Iris pigment epithelial cell (primary cell): ENCODE data around the gene KCNQ1.
A peak's percentile ranks its signal among the peaks of the same experiment; 100 is the strongest.

Experiments used
- DNase-seq: peaks from one replicate; pipeline ENCODE4 v3.0.0-alpha.2; 2011; ENCODE audit warnings: low read depth

The KCNQ1 gene

GRCh38 chr11:2685566-2686359 lies 241.0 kb downstream of the KCNQ1 start:
- DNase-seq = no peak

- DNase-seq = no peak
Observed at GRCh38 chr11:2686360-2687222, 241.8 kb downstream of the KCNQ1 start.

GRCh38 chr11:2687223-2687530 lies 242.4 kb downstream of the KCNQ1 start:
- DNase-seq = no peak

DNA sequence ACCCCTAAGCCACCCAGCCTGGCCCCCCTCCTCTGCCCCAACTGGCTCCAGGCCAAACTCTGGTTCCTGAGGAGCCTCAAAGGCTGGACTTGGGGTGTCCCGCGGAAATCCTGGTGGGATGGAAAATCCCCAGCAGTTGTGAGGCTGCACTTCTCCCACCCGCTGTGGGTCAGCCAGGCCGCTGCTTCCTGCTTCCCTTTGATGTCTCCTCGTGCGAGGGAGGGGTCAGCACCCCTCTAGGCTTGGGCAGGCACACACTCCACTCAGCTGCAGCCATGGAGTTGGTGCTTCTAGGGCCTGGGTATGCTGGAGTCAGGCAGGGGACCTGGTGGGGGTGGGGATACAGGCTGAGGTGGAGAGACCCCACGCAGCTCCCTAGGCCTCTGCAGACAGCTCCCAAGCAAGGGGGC lies 243.0 kb downstream of the KCNQ1 start:
- no peak for DNase-seq

DNA sequence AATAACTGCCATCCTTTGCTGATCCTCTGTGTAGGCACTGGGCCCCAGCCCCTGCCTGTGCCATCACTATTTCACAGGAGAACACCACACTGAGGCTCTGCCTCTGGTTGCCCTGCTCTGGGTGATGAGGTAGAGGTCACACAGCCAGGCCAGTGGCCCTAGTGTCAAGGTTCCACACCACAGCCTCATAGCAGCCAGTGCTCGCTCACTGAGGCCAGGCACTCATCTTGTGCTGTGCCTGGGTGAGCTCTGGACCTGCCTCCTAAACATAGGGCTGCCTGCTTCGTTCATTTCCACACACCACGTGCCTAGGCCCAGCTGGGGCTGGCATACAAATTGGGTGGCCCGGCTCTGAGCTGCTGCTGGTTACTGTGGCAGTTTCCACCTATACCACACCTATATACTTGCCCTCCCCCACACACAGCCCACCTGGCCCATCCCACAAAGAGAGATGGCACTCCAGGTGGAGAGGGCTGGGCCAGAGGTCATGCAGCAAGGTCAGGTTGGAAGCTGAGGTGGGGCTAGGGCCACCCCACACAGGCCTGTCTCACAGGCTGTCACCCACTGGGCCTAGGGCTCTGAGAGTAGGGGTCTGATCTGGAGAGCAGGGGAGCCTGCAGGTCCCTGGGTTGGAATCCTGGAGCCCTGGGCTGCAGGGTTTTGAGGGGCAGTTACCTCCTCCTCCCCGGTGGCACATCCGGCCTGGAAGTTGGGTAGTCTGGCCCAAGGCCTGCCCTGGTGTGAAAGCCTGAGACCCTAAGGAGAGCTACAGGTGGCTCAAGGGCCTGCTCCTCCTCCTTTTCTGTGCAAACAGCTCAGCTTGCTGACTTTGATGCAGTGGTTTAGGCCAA lies 243.8 kb downstream of the KCNQ1 start:
- DNase-seq = no peak

- DNase-seq = no peak
Observed at GRCh38 chr11:2689651-2690575, 245.1 kb downstream of the KCNQ1 start.

- DNase-seq = no peak
Observed at GRCh38 chr11:2690596-2691354, 246.0 kb downstream of the KCNQ1 start.

- DNase-seq = no peak
Observed at GRCh38 chr11:2691355-2691761, 246.6 kb downstream of the KCNQ1 start.

DNA sequence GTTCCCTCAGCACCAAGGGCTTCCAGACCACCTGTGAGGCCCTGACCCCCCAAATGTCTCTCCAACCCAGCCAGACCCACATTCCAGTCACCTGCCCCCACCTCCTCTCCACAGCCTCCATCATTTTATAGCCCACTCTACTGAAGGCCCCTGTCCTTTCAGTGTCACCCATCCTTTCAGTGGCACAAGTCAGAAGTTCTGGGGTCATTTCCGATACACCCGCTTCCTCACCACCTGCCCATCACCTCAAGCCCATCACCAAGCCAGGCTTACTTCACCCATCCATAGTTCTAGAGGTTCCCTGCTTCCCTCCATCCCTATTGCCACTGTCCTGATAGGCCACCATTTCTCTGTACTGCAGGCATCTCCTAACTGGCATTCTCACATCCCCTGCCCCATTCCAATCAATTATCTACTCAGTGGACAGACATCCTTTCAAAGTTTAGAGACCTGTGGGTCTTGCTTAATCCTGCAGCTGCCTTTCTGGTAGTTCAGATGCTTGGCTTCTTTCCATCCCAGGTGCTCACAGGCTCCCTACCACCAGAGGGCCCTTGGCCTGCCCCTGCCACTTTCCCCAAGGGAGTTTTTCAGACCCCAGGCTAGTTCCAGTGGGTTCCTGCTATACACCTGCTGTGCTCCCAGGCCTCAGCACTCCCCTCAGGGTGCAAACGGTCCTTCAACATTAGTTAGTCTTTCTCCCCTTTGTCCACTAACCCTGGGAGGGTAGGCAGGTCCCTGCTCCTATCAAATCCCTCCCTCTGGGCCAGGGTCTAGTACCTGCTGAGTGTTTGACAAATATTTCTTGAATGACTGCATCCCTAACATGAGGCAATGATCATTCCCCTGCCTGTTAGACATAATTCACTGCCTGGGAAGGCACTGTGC lies 247.4 kb downstream of the KCNQ1 start:
- DNase-seq = no peak

DNA sequence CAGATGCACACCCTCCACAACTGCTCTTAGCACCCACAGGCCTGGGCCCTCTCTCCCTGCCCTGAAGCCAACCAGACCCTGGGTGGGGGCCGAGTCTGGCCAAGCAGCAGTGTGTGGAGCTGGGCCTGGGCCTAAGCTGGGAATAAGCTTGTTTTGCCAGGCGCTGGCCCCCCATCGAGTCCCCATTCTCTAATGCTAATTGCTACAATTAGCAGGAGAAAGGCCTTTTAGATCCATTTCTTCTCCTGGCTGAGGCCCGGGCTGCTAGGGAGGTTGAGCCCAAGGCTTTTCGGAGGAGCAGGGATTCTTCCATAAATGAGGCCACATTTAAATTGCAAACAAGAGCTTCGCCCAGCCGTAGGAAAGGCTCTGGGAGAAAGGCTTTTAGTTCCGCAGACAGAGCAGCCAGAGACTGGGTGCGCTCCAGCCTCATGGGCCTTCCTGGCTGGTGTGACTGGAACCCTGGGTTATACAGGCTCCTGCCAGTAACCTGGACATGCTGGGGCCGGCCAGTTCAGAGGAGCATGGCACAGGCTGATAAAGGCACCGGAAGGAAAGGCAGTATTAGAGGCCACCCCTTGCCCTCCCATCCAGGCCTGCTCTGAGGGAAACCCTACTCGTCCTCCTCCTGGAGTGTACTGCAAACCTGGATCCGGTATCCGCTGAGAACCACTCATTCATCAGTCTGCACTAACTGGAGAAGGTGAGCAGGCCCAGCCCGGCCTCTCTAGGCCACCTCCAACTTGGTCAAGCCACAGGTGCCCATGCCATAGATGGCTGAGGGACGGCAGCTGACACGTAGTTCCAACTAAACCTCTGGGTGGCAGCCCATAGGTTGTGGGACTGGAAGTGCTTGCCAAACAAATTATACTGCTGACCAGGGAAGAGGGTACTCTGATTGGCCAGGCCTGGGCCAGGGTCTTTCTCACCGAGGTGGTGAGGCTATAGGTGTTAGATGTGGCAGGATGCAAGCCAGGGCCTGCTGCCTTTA lies 248.8 kb downstream of the KCNQ1 start:
- no peak for DNase-seq

DNA sequence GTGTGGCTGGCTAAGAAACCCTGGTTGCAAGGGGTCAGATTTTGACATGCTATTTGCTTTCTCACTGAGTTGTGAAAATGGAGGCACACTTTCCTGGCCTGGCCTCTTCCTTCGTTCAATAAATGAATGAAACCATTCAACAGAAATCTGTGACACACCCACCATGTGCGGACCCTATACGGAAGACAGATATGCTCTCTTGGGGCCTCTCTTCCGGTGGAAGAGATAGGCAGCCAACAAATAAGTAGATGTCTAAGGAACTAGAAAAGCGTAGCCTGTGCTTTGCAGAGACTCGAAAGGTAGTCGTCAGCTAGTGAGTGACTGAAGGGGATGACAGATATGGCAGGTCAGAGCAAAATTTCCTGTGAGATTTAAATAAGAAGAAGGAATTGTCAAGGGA lies 249.7 kb downstream of the KCNQ1 start:
- no peak for DNase-seq

- no peak for DNase-seq
Observed at GRCh38 chr11:2694995-2695939, 250.5 kb downstream of the KCNQ1 start.

DNA sequence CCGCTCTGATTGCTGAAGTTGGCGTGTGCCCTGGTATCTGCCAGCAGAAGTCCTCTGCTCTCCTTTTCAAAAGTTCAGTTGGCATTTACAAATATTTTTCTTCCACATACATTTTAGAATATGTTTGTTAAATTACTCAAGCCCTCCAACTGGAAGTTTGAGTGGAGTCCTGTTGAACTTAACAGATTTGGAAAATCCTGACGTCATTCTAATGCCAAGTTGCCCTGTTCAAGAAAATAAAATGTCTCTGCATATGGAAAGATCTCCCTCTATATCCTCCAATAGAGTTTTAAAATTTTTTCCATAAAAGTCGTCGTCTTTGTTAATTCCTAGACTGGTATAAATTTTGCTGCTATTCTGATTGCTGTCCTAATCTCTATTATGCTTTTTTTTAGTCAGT lies 251.6 kb downstream of the KCNQ1 start:
- DNase-seq = no peak

GRCh38 chr11:2697866-2698265 lies 253.1 kb downstream of the KCNQ1 start:
- DNase-seq = no peak

DNA sequence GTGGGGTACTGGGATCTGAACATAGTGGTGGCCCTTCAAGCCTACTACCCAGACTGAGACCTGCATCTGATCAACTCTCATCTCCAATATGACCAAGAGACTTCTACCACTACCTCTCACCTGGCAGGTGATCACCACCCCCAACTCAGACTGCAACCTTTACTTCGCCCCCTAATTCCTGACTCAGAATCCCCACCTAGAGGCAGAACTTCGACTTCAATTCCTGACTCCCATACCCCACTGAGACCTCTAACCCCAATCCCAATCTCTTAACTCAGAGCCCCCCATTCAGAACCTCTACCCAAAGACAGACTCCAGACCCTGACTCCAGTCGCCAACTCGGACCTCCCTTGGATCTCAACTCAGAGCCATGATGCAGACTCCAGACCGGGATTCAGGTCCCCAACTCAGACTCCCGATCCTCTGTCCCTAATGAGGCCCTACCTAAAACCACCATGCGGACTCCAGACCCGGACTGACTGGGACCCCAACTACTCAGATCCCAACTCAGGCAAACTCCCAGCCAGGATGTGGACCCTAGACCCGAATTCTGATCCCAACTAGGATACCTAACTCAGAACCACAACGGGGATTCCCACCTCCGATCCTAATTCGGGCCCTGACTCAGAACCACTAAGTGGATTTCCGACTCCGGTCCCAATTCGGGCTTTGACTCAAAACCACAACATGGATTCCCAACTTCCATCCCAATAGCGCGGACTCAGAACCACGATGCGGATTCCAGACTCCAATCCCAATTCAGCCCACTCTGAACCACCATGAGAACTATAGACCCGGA lies 253.8 kb downstream of the KCNQ1 start:
- DNase-seq = no peak

DNA sequence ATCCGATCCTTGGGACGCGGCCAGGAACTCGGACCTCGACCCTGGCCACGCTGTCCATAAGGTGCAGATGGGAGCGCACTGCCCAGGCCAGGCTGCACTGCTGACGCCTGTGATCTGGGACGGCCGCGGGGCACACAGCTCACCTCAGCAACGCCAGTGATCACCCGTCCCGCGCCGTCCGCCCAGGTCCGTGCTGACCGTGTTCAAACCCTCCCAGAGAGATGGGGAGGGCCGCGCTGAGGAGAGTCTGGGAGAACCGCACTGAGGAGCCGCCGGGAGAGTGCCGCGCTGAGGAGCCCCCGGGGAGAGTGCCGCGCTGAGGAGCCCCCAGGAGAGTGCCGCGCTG lies 254.3 kb downstream of the KCNQ1 start:
- peak; percentile 18 for DNase-seq
